Fibroblast of the conjunctiva (primary cell): Measurements from ENCODE around the gene CFAP91.

ENCODE experiments used
- DNase-seq: peaks from one replicate; pipeline ENCODE4 v3.0.0-alpha.2; 2010; ENCODE audit warnings: low read depth

Gene CFAP91

GRCh38 chr3:119743921-119744320 is 41.1 kb downstream of the CFAP91 start:
- DNase-seq: no peak

- no peak for DNase-seq
Measured at GRCh38 chr3:119745942-119746341, 43.1 kb downstream of the CFAP91 start.

GRCh38 chr3:119746423-119746822 is 43.6 kb downstream of the CFAP91 start:
- DNase-seq: no peak

- DNase-seq: no peak
Measured at GRCh38 chr3:119747357-119747756, 44.5 kb downstream of the CFAP91 start.

- no peak for DNase-seq
Measured at GRCh38 chr3:119748991-119749390, 46.2 kb downstream of the CFAP91 start.

GRCh38 chr3:119751423-119751822 is 48.6 kb downstream of the CFAP91 start:
- DNase-seq: no peak
